PC-3 (cell line): ENCODE data around the gene CACHD1. TPM values are rescaled to one million over a fixed set of nuclear protein-coding genes. Genes with fewer than 3 reads are reported as not detected.

Source experiments
- ATAC-seq: fragments of 200-7000 bp; cut with Tn5 transposase; 2 replicates; pipeline ENCODE4 v1.9.1; 2020; ENCODE audit warnings: mild to moderate bottlenecking, moderate library complexity
- BruUV-seq: library from RNA; stranded (reverse); fragments of 400-500 nt; replicated peaks from 2 replicates; lab custom pipeline; 2021; lab: Mats Ljungman, UMichigan
- CTCF ChIA-PET: fragments of 300-600 bp; sonication (Branson Sonifier 250); formaldehyde crosslinking; loops from one replicate; lab custom pipeline; 2022; ENCODE audit warnings: antibody characterized with exemption; lab: Charles Lee
- POLR2A ChIA-PET: fragments of 300-600 bp; sonication (Branson Sonifier 250); formaldehyde crosslinking; loops from one replicate; lab custom pipeline; 2022; ENCODE audit warnings: antibody characterized with exemption; ENCODE audit not compliant: unreplicated experiment; lab: Charles Lee
- DNase-seq: peaks from one replicate; pipeline ENCODE4 v3.0.0-alpha.2; 2015
- H2AFZ ChIP-seq: fragments of 300-600 bp; sonication (generic); 2 replicates; pipeline ENCODE4 v1.6.0; 2016; ENCODE audit warnings: antibody characterized with exemption, low read length
- H3F3A ChIP-seq: fragments of 300-600 bp; sonication (generic); one replicate; pipeline ENCODE4 v1.6.0; 2017; ENCODE audit warnings: antibody characterized with exemption, low read length, control low read depth, mild to moderate bottlenecking; ENCODE audit not compliant: unreplicated experiment
- H3K27ac ChIP-seq: fragments of 300-600 bp; sonication (generic); 2 replicates; pipeline ENCODE4 v1.5.1; 2016; ENCODE audit warnings: mild to moderate bottlenecking, low read length
- H3K27me3 ChIP-seq: fragments of 300-600 bp; sonication (generic); 2 replicates; pipeline ENCODE4 v1.6.1; 2016; ENCODE audit warnings: low read length, mixed read lengths
- H3K36me3 ChIP-seq: fragments of 300-600 bp; sonication (generic); 2 replicates; pipeline ENCODE4 v1.6.1; 2016; ENCODE audit warnings: low read depth, mixed run types, low read length, mixed read lengths
- H3K4me1 ChIP-seq: fragments of 300-600 bp; sonication (generic); 2 replicates; pipeline ENCODE4 v1.5.1; 2016; ENCODE audit warnings: low read length; ENCODE audit not compliant: insufficient read depth
- H3K4me2 ChIP-seq: fragments of 300-600 bp; sonication (generic); 2 replicates; pipeline ENCODE4 v1.6.0; 2016; ENCODE audit warnings: low read length
- H3K4me3 ChIP-seq: fragments of 300-600 bp; sonication (generic); 2 replicates; pipeline ENCODE4 v1.5.1; 2016; ENCODE audit warnings: mild to moderate bottlenecking, low read length, mixed read lengths
- H3K79me2 ChIP-seq: fragments of 300-600 bp; sonication (generic); 2 replicates; pipeline ENCODE4 v1.6.1; 2017; ENCODE audit warnings: low read length, mixed read lengths
- H3K9ac ChIP-seq: fragments of 300-600 bp; sonication (generic); 2 replicates; pipeline ENCODE4 v1.6.0; 2016; ENCODE audit warnings: mild to moderate bottlenecking, low read length
- H3K9me2 ChIP-seq: fragments of 300-600 bp; sonication (generic); replicated peaks from 2 replicates; pipeline ENCODE4 v1.6.1; 2016; ENCODE audit warnings: mixed run types, low read length, mixed read lengths
- H3K9me3 ChIP-seq: fragments of 300-600 bp; sonication (generic); 2 replicates; pipeline ENCODE4 v1.6.1; 2016; ENCODE audit warnings: low read length, mixed read lengths
- H4K20me1 ChIP-seq: fragments of 300-600 bp; sonication (generic); 2 replicates; pipeline ENCODE4 v1.6.1; 2016; ENCODE audit warnings: low read length, mixed read lengths
- CTCF ChIP-seq: fragments of 300-600 bp; sonication (generic); conservative IDR thresholded peaks from 2 replicates; pipeline ENCODE4 v1.5.1; 2017; ENCODE audit warnings: antibody characterized with exemption, low read depth, mild to moderate bottlenecking, low read length
- EZH2 ChIP-seq: fragments of 300-600 bp; sonication (generic); IDR thresholded peaks from one replicate; pipeline ENCODE4 v1.6.1; 2017; ENCODE audit warnings: antibody characterized with exemption, mild to moderate bottlenecking, low read length; ENCODE audit not compliant: unreplicated experiment
- EZH2phosphoT487 ChIP-seq: fragments of 300-600 bp; sonication (generic); IDR thresholded peaks from 2 replicates; pipeline ENCODE4 v1.6.1; 2018; ENCODE audit warnings: mild to moderate bottlenecking, antibody characterized with exemption, low read length, borderline replicate concordance
- intact Hi-C: fragments of 100-400 bp; cut with micrococcal nuclease; formaldehyde crosslinking; loops from 2 replicates; pipeline ENCODE4 v1.9.0; 2023
- total RNA-seq: library from RNA; depleted of rRNA; stranded (reverse); fragments of >200 nt; gene quantifications from 2 replicates; pipeline ENCODE4 v1.2.3, GENCODE V29; 2014

Gene CACHD1
- total RNA-seq, 1 experiment from 2014 or later, result 6.6 TPM

- Histone ChIP-seq H3K27me3 (no peaks in the 10 kb centered on the region), H3K79me2 (no peaks in the 10 kb centered on the region), H3K9me3 (no peaks in the 10 kb centered on the region), H3K9ac (no peak overlapping the region), H3F3A (no peaks in the 10 kb centered on the region), H3K4me1 (no peaks in the 10 kb centered on the region), H3K4me2 (no peak overlapping the region), H3K36me3 (peaks cover 5% of the 10 kb centered on the region; the same call in 1 of the 2 replicates), H2AFZ (no peak overlapping the region), H3K27ac (no peak overlapping the region), H4K20me1 (no peaks in the 10 kb centered on the region), H3K4me3 (no peak overlapping the region), H3K9me2 (no peaks in the 10 kb centered on the region)
- BruUV-seq, result no TSS peak
- ChIA-PET POLR2A (no interaction called here), CTCF (no interaction called here)
- TF ChIP-seq EZH2 (no peak), CTCF (no peak), EZH2phosphoT487 (no peak)
- no peak for ATAC-seq
- no peak for DNase-seq
- intact Hi-C loops, result loop anchor here (5.0 kb wide), 1 partner anchor 337 kb away; no protein-coding TSS in a partner anchor
These were observed 209.2 kb downstream of the CACHD1 start for GRCh38 chr1:64679177-64679576.

- ChIA-PET CTCF (no interaction called here), POLR2A (no interaction called here)
These were observed 210.7 kb downstream of the CACHD1 start for GRCh38 chr1:64680599-64680998.

More at GRCh38 chr1:64680599-64680998, 210.7 kb downstream of the CACHD1 start:
- no peak for DNase-seq
- no TSS peak for BruUV-seq
- peaks cover 5% of the 10 kb centered on the region; the same call in 1 of the 2 replicates for H3K36me3 ChIP-seq
- H3K4me2 ChIP-seq, result no peak overlapping the region
- H3K9me2 ChIP-seq, result no peaks in the 10 kb centered on the region
- H3K4me3 ChIP-seq, result no peak overlapping the region
- no peak overlapping the region for H3K9ac ChIP-seq
- no peaks in the 10 kb centered on the region for H3K4me1 ChIP-seq
- no peak for ATAC-seq
- no peaks in the 10 kb centered on the region for H3K9me3 ChIP-seq
- TF ChIP-seq EZH2phosphoT487 (no peak), EZH2 (no peak), CTCF (no peak)
- no peaks in the 10 kb centered on the region for H4K20me1 ChIP-seq
- no peaks in the 10 kb centered on the region for H3K27me3 ChIP-seq
- no peaks in the 10 kb centered on the region for H3K79me2 ChIP-seq
- H3F3A ChIP-seq, result no peaks in the 10 kb centered on the region
- intact Hi-C loops, result no loop called here
- no peak overlapping the region for H2AFZ ChIP-seq
- no peak overlapping the region for H3K27ac ChIP-seq
